ENCODE measurements around the gene P2RX5.
A peak's percentile ranks its signal among the peaks of the same experiment; 100 is the strongest.

P2RX5 gene

GRCh38 chr17:3669548-3669947 is 26.4 kb downstream of the P2RX5 start:
- peak overlapping the region; percentile 100 for H3K4me3 ChIP-seq
- no peak for DNase-seq (ENCODE audit: low spot score)
- H3K27ac ChIP-seq = no peak overlapping the region
- no peak for TF ChIP-seq CTCF (IDR thresholded peaks at IDR 0.05)

- Histone ChIP-seq H3K4me3 (peak overlapping the region; percentile 100), H3K27ac (peak overlapping the region; percentile 92 to 100)
- TF ChIP-seq CTCF (IDR thresholded peaks at IDR 0.05) = no peak
- no peak for DNase-seq (ENCODE audit: low spot score)
Measured at GRCh38 chr17:3669085-3669347, 26.9 kb downstream of the P2RX5 start.

- H3K4me3 ChIP-seq = peak within 1 kb of the TSS; percentile 100
- peak; percentile 99 for DNase-seq (ENCODE audit: low spot score)
- H3K27ac ChIP-seq = peak within 1 kb of the TSS; percentile 92 to 100
- no peak for TF ChIP-seq CTCF (IDR thresholded peaks at IDR 0.05)
Measured at GRCh38 chr17:3668279-3669084, 27.5 kb downstream of the P2RX5 start, which contains the start of the genes EMC6 and TAX1BP3. TSS of gene EMC6 (plus strand) at chr17:3668812. CDS start at chr17:3669147, 335 bp downstream. TSS of gene TAX1BP3 (minus strand) at chr17:3668578. CDS start at chr17:3668526, 52 bp downstream.

- TF ChIP-seq CTCF (IDR thresholded peaks at IDR 0.05) = no peak
- peak; percentile 95 for DNase-seq (ENCODE audit: low spot score)
- Histone ChIP-seq H3K4me3 (peak overlapping the region; percentile 100), H3K27ac (peak overlapping the region; percentile 92 to 100)
Measured at GRCh38 chr17:3667366-3668278, 28.3 kb downstream of the P2RX5 start.

- no peak for DNase-seq (ENCODE audit: low spot score)
- peak overlapping the region; percentile 100 for H3K4me3 ChIP-seq
- peak overlapping the region in 1 of 2 donors; percentile 100 for H3K27ac ChIP-seq
- no peak for TF ChIP-seq CTCF (IDR thresholded peaks at IDR 0.05)
Measured at GRCh38 chr17:3666516-3666915, 29.4 kb downstream of the P2RX5 start.

- TF ChIP-seq CTCF (IDR thresholded peaks at IDR 0.05) = no peak
- no peak for DNase-seq (ENCODE audit: low spot score)
- H3K27ac ChIP-seq = no peak overlapping the region
- H3K4me3 ChIP-seq = no peak overlapping the region
Measured at GRCh38 chr17:3665834-3666233, 30.1 kb downstream of the P2RX5 start.

Data from coronary artery (tissue), 2 donors.